Left ventricle myocardium inferior (tissue), 1 donor: ENCODE results near the gene CRACR2A. TPM values are rescaled to one million over a fixed set of nuclear protein-coding genes. Genes with fewer than 3 reads are reported as not detected.
A peak's percentile ranks its signal among the peaks of the same experiment; 100 is the strongest.

Source experiments
- DNase-seq: peaks from one replicate; pipeline ENCODE4 v3.0.0-alpha.2; 2020
- H3K27ac ChIP-seq: fragments of 200-600 bp; replicated peaks from 2 replicates; pipeline ENCODE4 v1.8.0; 2021
- H3K27me3 ChIP-seq: fragments of 200-600 bp; 2 replicates; pipeline ENCODE4 v1.8.0; 2021; ENCODE audit warnings: low read depth
- H3K36me3 ChIP-seq: fragments of 200-600 bp; 2 replicates; pipeline ENCODE4 v1.8.0; 2021
- H3K4me1 ChIP-seq: fragments of 200-600 bp; 2 replicates; pipeline ENCODE4 v1.8.0; 2021
- H3K4me3 ChIP-seq: fragments of 200-600 bp; 2 replicates; pipeline ENCODE4 v1.8.0; 2021; ENCODE audit warnings: mild to moderate bottlenecking, moderate library complexity
- H3K9me3 ChIP-seq: fragments of 200-600 bp; replicated peaks from 2 replicates; pipeline ENCODE4 v1.8.0; 2021
- intact Hi-C: fragments of 100-400 bp; cut with micrococcal nuclease; formaldehyde crosslinking; loops from one replicate; pipeline ENCODE4 v1.11.0; 2022
- total RNA-seq: library from RNA; stranded (reverse); fragmentation: NEBNext Ultra II Directional; extraction: Animal tissue kit (Norgen Biotek cat#: 25700); gene quantifications from one replicate; pipeline ENCODE4 v1.2.1, GENCODE V29; 2021
- TF ChIP-seq, protein P1 (sequence below): fragments of 200-600 bp; IDR thresholded peaks from 2 replicates; pipeline ENCODE4 v1.8.0; 2021; ENCODE audit warnings: antibody characterized with exemption, mild to moderate bottlenecking, borderline replicate concordance
- donor health status: DM: no; HTN: yes; CAD: no; lungs with severe emphysema.

Gene CRACR2A
- total RNA-seq, 1 donor from 2014 or later: 7.6 TPM

DNA sequence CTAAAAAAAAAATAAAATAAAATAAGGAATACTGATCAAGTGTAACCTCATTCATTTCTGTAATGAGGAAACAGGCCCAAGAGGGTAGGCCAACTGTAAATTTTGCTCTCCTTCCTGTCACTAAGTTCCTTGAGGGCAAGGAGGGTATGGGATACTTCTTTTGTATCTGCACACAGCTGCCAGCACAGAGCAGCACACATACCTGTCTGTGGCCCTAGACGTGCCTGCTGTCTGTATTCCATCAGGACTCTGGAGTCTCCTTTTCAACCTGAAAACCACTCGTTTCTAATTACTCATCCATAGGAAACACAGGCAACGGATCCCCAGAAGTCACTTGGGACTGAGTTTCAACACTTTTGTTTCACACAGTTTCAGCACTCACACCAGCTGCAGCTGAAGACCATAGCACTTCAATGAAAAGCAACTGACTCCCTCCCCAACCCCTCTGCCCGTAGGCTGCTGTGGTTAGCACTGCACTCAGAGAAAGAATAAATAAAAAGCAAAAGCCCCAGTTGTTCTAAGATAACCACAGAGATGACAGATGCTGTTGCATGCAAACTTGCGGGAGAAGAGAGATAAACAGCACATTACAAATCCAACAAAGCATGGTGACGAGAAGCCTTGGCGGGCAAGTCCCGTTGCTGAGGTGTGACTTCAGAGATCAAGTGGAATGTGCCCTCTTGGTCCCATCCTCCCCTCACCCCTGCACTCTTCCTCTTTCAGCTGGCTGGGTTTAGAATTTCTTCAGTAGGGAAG, 24.9 kb downstream of the CRACR2A start:
- H3K4me1 ChIP-seq: peaks cover 5% of the 10 kb centered on the region
- H3K36me3 ChIP-seq: no peaks in the 10 kb centered on the region
- no peak overlapping the region for H3K27ac ChIP-seq
- TF ChIP-seq, protein P1, sequence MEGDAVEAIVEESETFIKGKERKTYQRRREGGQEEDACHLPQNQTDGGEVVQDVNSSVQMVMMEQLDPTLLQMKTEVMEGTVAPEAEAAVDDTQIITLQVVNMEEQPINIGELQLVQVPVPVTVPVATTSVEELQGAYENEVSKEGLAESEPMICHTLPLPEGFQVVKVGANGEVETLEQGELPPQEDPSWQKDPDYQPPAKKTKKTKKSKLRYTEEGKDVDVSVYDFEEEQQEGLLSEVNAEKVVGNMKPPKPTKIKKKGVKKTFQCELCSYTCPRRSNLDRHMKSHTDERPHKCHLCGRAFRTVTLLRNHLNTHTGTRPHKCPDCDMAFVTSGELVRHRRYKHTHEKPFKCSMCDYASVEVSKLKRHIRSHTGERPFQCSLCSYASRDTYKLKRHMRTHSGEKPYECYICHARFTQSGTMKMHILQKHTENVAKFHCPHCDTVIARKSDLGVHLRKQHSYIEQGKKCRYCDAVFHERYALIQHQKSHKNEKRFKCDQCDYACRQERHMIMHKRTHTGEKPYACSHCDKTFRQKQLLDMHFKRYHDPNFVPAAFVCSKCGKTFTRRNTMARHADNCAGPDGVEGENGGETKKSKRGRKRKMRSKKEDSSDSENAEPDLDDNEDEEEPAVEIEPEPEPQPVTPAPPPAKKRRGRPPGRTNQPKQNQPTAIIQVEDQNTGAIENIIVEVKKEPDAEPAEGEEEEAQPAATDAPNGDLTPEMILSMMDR: no peak
- intact Hi-C loops: no loop called here
- no peaks in the 10 kb centered on the region for H3K9me3 ChIP-seq
- DNase-seq: no peak
- no peak overlapping the region for H3K4me3 ChIP-seq
- no peaks in the 10 kb centered on the region for H3K27me3 ChIP-seq

DNA sequence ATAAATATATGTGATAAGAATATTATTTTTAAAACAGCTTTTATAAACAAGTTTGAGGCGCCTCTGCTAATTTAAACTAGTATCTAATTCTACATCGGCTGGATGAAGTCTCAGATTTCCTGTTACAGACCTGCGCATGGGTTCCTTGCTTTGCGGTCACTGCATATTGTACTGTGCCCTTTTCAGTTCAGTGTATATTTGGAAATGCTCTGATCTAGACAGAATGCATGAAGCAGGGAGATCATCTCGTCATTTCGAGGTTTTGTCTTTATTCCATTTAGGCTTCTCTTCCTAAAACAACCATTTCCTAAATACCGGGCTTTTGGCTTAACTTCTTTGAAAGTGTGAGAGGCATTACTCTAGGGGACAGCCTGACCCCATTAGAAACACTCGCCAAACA, 25.6 kb downstream of the CRACR2A start:
- Histone ChIP-seq H3K36me3 (no peaks in the 10 kb centered on the region), H3K9me3 (no peaks in the 10 kb centered on the region), H3K27ac (no peak overlapping the region), H3K27me3 (no peaks in the 10 kb centered on the region), H3K4me1 (peaks cover 5% of the 10 kb centered on the region), H3K4me3 (no peak overlapping the region)
- no peak for DNase-seq
- TF ChIP-seq, protein P1: no peak
- intact Hi-C loops: no loop called here

DNA sequence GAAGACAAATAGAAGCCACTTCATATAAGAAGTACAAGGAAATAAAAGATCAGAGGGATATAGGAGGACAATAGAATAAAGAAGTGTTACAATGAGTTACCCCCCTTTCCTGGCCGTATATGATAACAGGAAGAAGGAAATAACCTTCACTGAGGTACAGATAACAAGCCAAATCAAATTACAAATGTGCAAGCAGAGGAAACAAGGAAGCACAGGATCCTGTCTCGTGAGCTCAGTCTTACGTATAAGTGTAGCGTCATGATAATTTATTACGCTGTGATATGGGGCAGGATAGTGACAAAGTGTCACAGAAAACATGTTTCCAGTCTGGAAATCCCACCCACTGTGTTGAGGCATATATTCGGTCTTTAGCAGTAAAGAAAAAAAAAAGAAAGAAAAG, 26.5 kb downstream of the CRACR2A start:
- DNase-seq: no peak
- TF ChIP-seq, protein P1: no peak
- H3K27me3 ChIP-seq: no peaks in the 10 kb centered on the region
- H3K4me3 ChIP-seq: no peak overlapping the region
- H3K27ac ChIP-seq: no peak overlapping the region
- H3K9me3 ChIP-seq: no peaks in the 10 kb centered on the region
- peaks cover 5% of the 10 kb centered on the region for H3K4me1 ChIP-seq
- intact Hi-C loops: no loop called here
- H3K36me3 ChIP-seq: no peaks in the 10 kb centered on the region

DNA sequence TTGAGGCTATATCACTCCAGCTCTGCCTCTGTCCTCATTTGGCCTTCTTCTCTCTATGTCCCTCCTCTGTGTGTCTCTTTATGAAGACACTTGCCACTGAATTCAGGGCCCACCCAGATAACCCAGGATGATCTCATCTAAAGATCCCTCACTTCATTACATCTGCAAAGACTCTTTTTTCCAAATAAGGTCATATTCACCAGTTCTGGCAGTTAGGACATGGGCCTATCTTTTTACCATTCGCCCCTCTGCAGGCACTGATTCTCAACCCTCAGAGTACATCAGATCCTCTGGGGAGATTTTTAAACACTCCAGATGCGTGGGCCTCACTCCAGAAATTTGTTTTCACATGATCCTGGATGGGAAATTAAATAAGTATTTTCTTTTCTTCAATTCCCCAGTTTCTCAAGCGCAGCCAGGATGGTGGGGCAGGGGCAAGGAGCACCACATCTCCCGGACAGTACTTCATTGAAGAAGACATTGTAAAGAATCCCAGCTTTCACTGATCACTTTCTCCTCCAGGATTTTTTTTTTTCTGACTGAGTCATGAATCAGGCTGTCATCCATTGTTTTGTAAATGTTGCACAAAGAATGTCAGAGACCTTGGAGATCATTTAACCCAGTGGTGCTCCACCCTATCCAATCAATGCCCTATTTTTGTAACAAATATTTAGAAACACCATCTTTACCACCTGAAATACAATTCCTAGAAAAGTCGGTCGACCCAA, 27.4 kb downstream of the CRACR2A start:
- Histone ChIP-seq H3K4me3 (no peak overlapping the region), H3K27ac (peak overlapping the region; percentile 36), H3K9me3 (no peaks in the 10 kb centered on the region), H3K27me3 (no peaks in the 10 kb centered on the region), H3K36me3 (no peaks in the 10 kb centered on the region), H3K4me1 (peaks cover 5% of the 10 kb centered on the region)
- DNase-seq: no peak
- TF ChIP-seq, protein P1: no peak
- intact Hi-C loops: no loop called here

DNA sequence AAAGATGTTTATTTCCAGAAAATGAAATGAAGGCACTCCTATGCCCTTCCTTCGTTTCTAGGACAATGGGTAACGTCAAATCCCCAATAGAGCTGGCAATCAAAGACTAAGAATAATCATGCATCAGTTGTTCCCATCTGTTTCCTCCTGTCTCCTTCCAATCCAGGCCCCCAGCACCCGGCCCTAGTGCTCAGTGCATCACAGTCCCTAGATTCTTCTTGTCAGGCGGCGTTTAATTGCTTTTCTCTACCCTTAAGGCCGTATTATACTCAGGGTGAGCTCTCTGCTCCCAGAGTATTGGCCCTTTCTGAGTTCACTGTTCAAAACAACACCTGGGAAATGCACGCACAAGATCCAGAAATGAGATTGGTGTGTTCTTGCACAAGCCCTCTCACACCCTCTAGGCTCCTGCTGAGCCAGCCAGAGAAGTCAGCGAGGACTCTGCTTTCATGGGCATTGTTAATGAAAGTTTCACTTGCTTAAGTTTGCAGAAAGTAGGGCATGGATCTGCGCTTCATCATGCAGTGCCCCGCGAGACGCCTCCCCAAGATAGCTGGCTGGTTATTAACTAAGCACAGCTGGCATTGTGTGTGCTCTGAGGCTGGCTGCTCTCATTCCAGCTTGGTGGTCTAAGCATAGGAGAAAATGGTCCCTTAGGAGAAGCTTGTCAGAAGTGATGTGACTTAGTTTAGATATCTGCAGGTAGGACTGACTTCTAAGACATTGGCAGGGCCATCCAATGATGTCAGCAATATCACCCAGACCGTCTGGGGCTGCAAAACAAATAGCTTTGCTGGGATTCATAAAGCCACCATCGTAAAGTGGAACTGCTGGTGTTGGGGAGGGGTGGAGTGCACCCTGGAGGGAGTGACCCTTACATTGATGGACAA, 28.7 kb downstream of the CRACR2A start:
- no peaks in the 10 kb centered on the region for H3K27me3 ChIP-seq
- intact Hi-C loops: no loop called here
- peaks cover 5% of the 10 kb centered on the region for H3K4me1 ChIP-seq
- TF ChIP-seq, protein P1: no peak
- no peak overlapping the region for H3K4me3 ChIP-seq
- DNase-seq: no peak
- H3K36me3 ChIP-seq: no peaks in the 10 kb centered on the region
- no peaks in the 10 kb centered on the region for H3K9me3 ChIP-seq
- peak overlapping the region; percentile 36 for H3K27ac ChIP-seq
